Anterior cingulate cortex (tissue), 58 donors: ENCODE results near the gene VPS41.
"Not testable (repeated sequence)": the region's sequence is repeated elsewhere in the genome, so short reads cannot be mapped to it uniquely, and the experiment has no call there.

Source experiments
- DNase-seq, 58 donors: peaks; one replicate each; lab custom pipeline; 2025; lab: John Stamatoyannopoulos, UW

VPS41 gene

DNA sequence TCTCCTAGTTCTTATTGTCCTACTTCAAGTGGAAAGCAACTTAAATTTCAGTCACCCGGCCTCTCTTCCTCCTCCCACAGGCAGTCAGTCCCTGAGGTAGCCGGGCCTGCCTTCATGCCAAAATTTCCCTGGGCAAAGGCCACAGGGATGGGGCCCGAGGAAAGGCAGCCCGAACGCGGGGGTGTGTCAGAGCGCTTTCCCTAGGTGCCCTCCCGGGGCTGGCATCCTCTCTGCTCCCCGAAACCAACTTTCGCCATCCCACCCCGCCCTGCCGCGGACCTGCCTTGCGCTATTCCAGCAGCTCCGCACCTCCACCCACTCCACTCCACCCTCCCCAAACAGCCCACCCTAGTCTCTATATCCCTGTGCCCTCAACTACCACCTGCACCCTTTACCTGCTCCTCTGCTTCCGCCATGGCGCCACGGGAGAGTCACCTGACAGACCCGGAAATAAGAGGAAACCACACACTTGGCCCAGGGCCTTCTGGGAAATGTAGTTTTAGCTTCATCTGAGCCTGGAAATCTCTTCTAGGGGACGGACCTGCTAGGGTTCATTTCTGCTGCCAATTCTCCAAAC, at the start of gene VPS41:
Gene VPS41 (minus strand): TSS at position 433 of the 577 bp plus-strand sequence. CDS start 17 bp downstream, at position 416.
- peak; percentile 11 to 82 (median 64) for DNase-seq

DNA sequence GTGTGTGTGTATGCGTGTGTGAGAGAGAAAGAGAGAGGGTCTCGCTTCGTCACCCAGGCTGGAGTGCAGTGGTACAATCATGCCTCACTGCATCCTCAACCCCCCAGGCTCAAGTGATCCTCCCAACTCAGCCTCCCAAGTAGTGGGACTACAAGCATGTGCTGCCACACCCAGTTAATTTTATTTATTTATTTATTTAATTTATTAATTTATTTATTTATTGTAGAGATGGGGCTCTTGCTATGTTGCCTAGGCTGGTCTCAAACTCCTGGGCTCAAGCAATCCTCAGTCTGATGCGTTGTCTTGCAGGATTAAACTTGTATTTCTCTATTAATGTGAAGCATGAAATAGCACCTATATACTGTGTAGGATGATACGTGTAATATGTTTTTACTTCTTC, 46.9 kb upstream of the VPS41 start:
- no peak for DNase-seq

DNA sequence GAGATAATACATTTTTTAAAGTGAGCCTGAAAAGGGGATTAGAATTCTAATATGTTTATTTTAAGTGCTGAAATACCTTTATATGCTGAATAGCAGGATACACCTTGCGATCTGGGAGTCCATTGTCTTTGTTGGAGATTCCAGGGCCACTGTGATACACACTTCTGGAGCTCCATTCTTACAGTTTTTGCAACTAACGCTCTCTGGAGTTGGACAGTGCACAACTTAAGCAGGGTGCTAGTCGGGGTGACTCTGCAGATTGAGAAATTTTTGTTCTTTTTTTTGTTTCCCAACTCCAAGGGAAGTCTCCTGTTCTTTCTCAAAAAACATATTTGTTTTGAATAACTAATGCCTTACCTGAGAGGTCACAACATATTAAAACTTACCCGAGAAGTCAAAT, 45.0 kb upstream of the VPS41 start:
- no peak for DNase-seq

DNA sequence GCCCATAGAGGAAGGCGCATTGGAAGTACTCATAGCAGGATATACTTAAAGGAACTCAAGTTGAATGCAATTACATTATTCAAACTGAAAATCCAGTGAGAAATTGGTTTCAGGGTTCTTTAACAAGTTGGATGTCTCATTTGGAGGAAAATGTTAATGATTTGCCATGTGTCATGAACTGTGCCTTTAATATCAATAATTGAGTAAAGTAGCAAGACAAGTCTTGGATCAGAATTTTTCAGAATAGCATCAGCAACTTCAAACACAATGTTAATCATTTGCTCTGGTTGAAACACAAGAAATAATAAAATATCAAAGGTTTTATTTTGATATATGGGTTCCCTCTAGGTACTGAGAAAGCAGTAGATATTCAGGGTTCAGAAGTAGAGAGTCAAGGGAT, 44.2 kb upstream of the VPS41 start:
- DNase-seq, result no peak

- no peak for DNase-seq
Measured at GRCh38 chr7:38951213-38951612, 42.2 kb upstream of the VPS41 start.

DNA sequence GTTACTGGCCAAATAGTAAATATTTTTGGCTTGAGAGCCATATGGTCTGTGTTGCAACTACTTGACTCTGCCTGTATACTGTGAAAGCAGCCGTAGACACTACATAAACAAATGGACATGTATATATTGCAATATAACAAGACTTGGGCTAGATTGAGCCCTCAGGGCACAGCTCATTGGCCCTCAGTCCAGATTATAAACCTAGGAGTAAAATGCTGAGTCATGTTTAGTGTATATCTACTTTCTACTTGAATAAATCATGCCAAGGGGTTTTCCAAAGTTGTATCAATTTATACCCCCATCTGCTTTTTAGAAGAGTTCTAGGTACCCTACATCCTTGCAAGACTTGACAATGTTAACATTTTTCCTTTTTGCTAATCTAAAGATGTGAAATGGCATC, 41.3 kb upstream of the VPS41 start:
- DNase-seq, result no peak

DNA sequence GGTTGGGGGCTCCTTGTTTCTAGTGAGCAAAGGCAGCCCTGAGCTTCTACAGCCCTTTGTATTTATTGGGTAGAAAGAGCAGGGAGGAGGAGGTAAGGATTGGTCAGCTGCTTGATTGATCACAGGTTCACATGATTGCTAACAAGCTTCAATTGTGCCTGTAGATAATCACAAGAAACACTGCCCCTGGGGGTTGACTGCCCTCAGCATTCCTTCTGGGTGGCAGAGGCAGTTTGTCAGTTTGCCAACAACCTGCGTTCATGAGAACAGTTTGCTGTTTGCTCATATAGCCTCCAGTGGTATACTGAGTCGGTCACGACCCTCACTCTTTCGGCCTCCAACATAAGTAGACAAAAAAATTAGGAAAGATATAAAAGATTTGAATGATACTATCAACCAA, 38.5 kb upstream of the VPS41 start:
- not testable (repeated sequence) for DNase-seq

- DNase-seq, result no peak
Measured at GRCh38 chr7:38942431-38943051, 33.5 kb upstream of the VPS41 start.

DNA sequence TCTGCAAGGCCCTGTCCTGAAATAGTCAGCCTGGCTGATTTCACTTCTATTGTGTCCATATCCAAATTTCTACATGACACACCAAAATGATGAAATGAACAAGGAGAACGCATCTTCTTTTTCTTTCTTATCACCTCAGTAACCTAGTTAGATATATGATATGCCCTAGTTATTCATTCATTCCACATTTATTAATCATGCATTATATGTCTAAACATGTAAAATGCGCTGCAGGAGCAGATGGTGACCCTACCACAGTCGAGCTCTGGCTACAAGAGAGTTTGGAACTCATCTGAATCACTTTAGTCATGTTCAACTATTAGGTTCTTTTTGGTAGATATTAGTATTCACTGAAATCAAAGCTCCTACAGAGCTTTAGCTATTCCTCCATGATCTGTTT, 31.8 kb upstream of the VPS41 start:
- no peak for DNase-seq

DNA sequence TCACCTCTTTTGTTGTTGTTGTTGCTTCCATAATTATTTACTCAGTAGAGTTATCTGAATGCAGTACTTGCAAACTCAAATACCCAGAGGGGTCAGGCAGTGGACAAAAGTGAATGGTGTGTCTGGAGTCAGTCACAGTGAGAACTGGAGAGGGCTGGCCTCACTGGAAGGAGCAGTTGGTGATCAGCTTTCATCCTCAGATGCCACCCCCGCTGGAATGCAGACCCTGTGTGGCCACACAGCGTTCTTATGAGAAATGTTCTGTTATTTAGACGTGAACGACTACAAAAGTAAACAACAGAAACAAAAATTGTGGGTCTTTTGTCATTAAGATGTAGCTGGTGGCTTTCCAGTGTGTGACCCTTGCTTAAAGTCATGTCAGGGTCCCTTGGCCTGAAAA, 29.6 kb upstream of the VPS41 start:
- no peak for DNase-seq

DNA sequence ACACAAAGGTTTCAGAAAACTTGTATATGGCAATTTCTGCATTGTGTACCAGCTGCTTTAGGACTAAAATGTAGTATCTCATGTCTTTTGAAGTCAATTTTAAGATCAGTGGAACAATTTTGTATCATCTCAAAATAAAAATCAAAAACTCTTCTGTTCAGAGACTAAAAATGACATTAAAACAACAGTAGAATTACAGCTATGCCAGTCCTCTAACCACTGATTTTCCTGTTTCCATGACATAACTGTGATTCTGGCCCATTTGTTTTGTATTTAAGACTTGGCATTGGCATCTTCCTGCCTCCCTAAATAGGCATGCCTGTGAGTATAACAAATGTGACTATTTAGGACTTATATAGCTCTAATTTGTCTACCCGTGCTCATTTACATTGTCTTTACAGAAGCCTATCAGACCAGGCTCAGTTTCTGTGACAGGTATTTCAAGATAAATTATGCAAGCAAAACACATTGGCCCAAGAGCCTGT, 29.1 kb upstream of the VPS41 start:
- DNase-seq, result peak in 2 of 58 donors; percentile 21 to 31

GRCh38 chr7:38936641-38937040, 27.6 kb upstream of the VPS41 start:
- no peak for DNase-seq

- no peak for DNase-seq
Measured at GRCh38 chr7:38934536-38934935, 25.5 kb upstream of the VPS41 start.

- DNase-seq, result no peak
Measured at GRCh38 chr7:38934051-38934450, 25.1 kb upstream of the VPS41 start.

- DNase-seq, result peak in 45 of 58 donors; percentile 1 to 77 (median 26)
Measured at GRCh38 chr7:38932509-38933168, 23.6 kb upstream of the VPS41 start.

DNA sequence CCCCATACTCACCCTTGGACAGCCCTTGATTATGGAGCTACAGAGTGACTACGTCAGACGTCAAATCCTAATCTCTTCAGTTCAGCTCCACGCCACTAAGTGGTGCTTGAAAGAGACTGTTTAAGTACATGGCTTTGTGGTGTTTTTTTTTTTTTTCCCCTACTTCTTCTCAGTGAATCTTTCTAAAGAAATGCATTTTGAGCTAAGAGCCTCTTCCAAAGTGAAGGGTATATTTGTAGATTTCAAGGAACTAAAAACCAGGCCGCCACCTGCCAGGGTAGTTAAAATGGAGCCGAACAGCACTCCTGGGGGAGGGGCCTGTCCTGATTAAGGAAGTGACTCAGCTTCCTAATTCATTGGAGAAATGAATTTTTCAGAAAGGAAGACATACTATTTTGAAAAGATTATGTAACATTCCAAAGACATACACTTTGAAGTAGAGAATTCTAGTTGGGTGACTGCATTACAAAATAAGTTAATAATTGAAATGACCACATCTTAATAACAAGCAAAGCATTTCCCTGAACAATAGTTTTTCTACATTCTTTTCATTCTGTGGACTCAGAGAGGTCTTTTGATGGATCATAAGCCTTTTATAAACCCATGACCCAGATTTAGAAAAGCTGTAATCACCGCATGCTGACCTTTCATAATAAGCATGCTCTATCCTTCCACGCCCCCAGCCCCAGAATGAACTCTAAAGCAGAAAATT, 20.6 kb upstream of the VPS41 start:
- peak in 1 of 58 donors; percentile 3 for DNase-seq

DNA sequence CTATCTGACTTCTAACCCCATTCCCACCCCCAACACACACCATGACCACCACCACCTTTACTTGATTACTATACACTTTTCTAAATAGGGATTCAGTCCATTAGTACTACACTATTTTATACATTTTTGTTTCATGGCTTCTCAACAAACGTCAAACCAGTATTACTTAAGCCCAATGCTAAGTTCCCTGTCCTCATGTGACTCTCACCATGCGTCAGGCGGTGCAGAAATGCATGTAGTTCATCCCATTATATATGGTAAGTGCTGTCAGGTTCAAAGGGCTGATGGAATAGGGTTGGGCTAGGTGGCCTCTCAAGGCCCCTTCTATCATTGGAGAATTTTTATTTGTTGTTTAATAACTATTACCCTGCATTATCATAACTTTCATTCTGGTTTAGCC, 19.5 kb upstream of the VPS41 start:
- no peak for DNase-seq

DNA sequence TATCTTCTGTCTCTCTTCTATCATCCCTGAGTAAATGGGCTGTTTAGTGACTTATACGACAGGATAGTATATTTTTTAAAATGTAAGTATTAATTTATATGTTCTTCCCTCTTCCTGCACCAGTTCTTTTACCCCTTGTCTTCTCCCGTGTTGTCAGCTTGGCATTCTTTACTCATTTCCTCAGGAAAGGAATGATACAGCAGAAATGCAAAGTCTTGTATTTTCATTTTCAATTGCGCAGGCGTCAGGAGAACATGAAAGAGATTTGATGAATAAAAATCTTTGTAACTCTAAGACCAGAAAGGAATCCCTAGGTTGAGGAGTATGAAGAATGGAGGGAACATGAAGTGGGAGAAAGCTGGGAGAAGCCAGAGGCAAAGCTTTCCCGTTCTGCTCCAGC, 18.8 kb upstream of the VPS41 start:
- DNase-seq, result no peak

- DNase-seq, result no peak
Measured at GRCh38 chr7:38920731-38921130, 11.7 kb upstream of the VPS41 start.

- DNase-seq, result no peak
Measured at GRCh38 chr7:38916396-38916795, 7.4 kb upstream of the VPS41 start.

- no peak for DNase-seq
Measured at GRCh38 chr7:38909870-38910269, 879 bp upstream of the VPS41 start.
